ENCODE data around the gene TRAPPC8.
"Not testable (repeated sequence)": the region's sequence is repeated elsewhere in the genome, so short reads cannot be mapped to it uniquely, and the experiment has no call there.

Gene TRAPPC8

GRCh38 chr18:31942999-31943877 is at the start of gene TRAPPC8:
TRAPPC8 (minus strand) TSS chr18:31943128; CDS start chr18:31942764, 364 bp downstream.
- H3K27ac ChIP-seq, result peak within 1 kb of the TSS; percentile 83 to 99 (median 96)
- H3K4me3 ChIP-seq, result peak within 1 kb of the TSS; percentile 78 to 98 (median 81)

- Histone ChIP-seq H3K27ac (no peak overlapping the region), H3K4me3 (no peak overlapping the region)
Measured at GRCh38 chr18:31990823-31991222, 47.9 kb upstream of the TRAPPC8 start.

GRCh38 chr18:31983976-31984375 is 41.0 kb upstream of the TRAPPC8 start:
- Histone ChIP-seq H3K27ac (no peak overlapping the region), H3K4me3 (no peak overlapping the region)

- Histone ChIP-seq H3K27ac (no peak overlapping the region), H3K4me3 (no peak overlapping the region)
Measured at GRCh38 chr18:31983020-31983419, 40.1 kb upstream of the TRAPPC8 start.

GRCh38 chr18:31980863-31981262 is 37.9 kb upstream of the TRAPPC8 start:
- Histone ChIP-seq H3K4me3 (no peak overlapping the region), H3K27ac (no peak overlapping the region)

- H3K4me3 ChIP-seq, result no peak overlapping the region
- no peak overlapping the region for H3K27ac ChIP-seq
Measured at GRCh38 chr18:31979714-31980113, 36.8 kb upstream of the TRAPPC8 start.

GRCh38 chr18:31978616-31979015 is 35.7 kb upstream of the TRAPPC8 start:
- no peak overlapping the region for H3K4me3 ChIP-seq
- no peak overlapping the region for H3K27ac ChIP-seq

GRCh38 chr18:31977270-31977872 is 34.4 kb upstream of the TRAPPC8 start:
- Histone ChIP-seq H3K4me3 (no peak overlapping the region), H3K27ac (no peak overlapping the region)

GRCh38 chr18:31976242-31976641 is 33.3 kb upstream of the TRAPPC8 start:
- H3K4me3 ChIP-seq, result no peak overlapping the region
- no peak overlapping the region for H3K27ac ChIP-seq

GRCh38 chr18:31973929-31974546 is 31.1 kb upstream of the TRAPPC8 start:
- Histone ChIP-seq H3K4me3 (no peak overlapping the region), H3K27ac (no peak overlapping the region)

- Histone ChIP-seq H3K4me3 (no peak overlapping the region), H3K27ac (no peak overlapping the region)
Measured at GRCh38 chr18:31970617-31971016, 27.7 kb upstream of the TRAPPC8 start.

GRCh38 chr18:31965316-31965970 is 22.5 kb upstream of the TRAPPC8 start:
- Histone ChIP-seq H3K27ac (no peak overlapping the region), H3K4me3 (no peak overlapping the region)

- no peak overlapping the region for H3K27ac ChIP-seq
- no peak overlapping the region for H3K4me3 ChIP-seq
Measured at GRCh38 chr18:31957728-31958127, 14.8 kb upstream of the TRAPPC8 start.

GRCh38 chr18:31954349-31954748 is 11.4 kb upstream of the TRAPPC8 start:
- no peak overlapping the region for H3K4me3 ChIP-seq
- H3K27ac ChIP-seq, result no peak overlapping the region

GRCh38 chr18:31953699-31954098 is 10.8 kb upstream of the TRAPPC8 start:
- not testable (repeated sequence) for H3K27ac ChIP-seq, H3K4me3 ChIP-seq

GRCh38 chr18:31952223-31952622 is 9.3 kb upstream of the TRAPPC8 start:
- H3K27ac ChIP-seq, result no peak overlapping the region
- H3K4me3 ChIP-seq, result no peak overlapping the region

GRCh38 chr18:31950583-31950982 is 7.7 kb upstream of the TRAPPC8 start:
- Histone ChIP-seq H3K4me3 (no peak overlapping the region), H3K27ac (no peak overlapping the region)

- H3K27ac ChIP-seq, H3K4me3 ChIP-seq: not testable (repeated sequence)
Measured at GRCh38 chr18:31948349-31948748, 5.4 kb upstream of the TRAPPC8 start.

- no peak overlapping the region for H3K4me3 ChIP-seq
- no peak overlapping the region for H3K27ac ChIP-seq
Measured at GRCh38 chr18:31946305-31947046, 3.5 kb upstream of the TRAPPC8 start.

Data from skin epidermis (tissue), 12 donors.